Stimulated activated naive CD4-positive, alpha-beta T cell treated with Interleukin-2 at 50 U/mL for 16 hours (primary cell): ENCODE data around the gene AKAP6.

Source experiments
- DNase-seq: peaks from one replicate; lab custom pipeline; 2025; lab: John Stamatoyannopoulos, UW

The AKAP6 gene

GRCh38 chr14:32330351-32331111, 1.4 kb downstream of the AKAP6 start:
- DNase-seq, result no peak

- DNase-seq, result no peak
Measured at GRCh38 chr14:32331206-32331605, 2.1 kb downstream of the AKAP6 start.

GRCh38 chr14:32332415-32333316, 3.6 kb downstream of the AKAP6 start:
- DNase-seq, result no peak

- no peak for DNase-seq
Measured at GRCh38 chr14:32336702-32337101, 7.6 kb downstream of the AKAP6 start.

- DNase-seq, result no peak
Measured at GRCh38 chr14:32337759-32338158, 8.7 kb downstream of the AKAP6 start.

GRCh38 chr14:32339188-32339587, 10.1 kb downstream of the AKAP6 start:
- no peak for DNase-seq

GRCh38 chr14:32341947-32342846, 13.1 kb downstream of the AKAP6 start:
- no peak for DNase-seq

- DNase-seq, result no peak
Measured at GRCh38 chr14:32342847-32343194, 13.7 kb downstream of the AKAP6 start.

- DNase-seq, result no peak
Measured at GRCh38 chr14:32343926-32344430, 14.9 kb downstream of the AKAP6 start.

- DNase-seq, result no peak
Measured at GRCh38 chr14:32345311-32345791, 16.3 kb downstream of the AKAP6 start.

GRCh38 chr14:32349322-32349721, 20.2 kb downstream of the AKAP6 start:
- DNase-seq, result no peak

GRCh38 chr14:32350020-32350419, 20.9 kb downstream of the AKAP6 start:
- no peak for DNase-seq

- DNase-seq, result no peak
Measured at GRCh38 chr14:32352631-32353030, 23.5 kb downstream of the AKAP6 start.

GRCh38 chr14:32354716-32355115, 25.6 kb downstream of the AKAP6 start:
- DNase-seq, result no peak

GRCh38 chr14:32358781-32359180, 29.7 kb downstream of the AKAP6 start:
- DNase-seq, result no peak

- no peak for DNase-seq
Measured at GRCh38 chr14:32361674-32362073, 32.6 kb downstream of the AKAP6 start.

GRCh38 chr14:32363761-32364160, 34.7 kb downstream of the AKAP6 start:
- no peak for DNase-seq

- no peak for DNase-seq
Measured at GRCh38 chr14:32364941-32365340, 35.8 kb downstream of the AKAP6 start.

- DNase-seq, result no peak
Measured at GRCh38 chr14:32366256-32366879, 37.3 kb downstream of the AKAP6 start.

GRCh38 chr14:32366986-32367385, 37.9 kb downstream of the AKAP6 start:
- DNase-seq, result no peak

- DNase-seq, result no peak
Measured at GRCh38 chr14:32367516-32367915, 38.4 kb downstream of the AKAP6 start.
